ENCODE measurements around the gene GABRE.

Gene GABRE, protein sequence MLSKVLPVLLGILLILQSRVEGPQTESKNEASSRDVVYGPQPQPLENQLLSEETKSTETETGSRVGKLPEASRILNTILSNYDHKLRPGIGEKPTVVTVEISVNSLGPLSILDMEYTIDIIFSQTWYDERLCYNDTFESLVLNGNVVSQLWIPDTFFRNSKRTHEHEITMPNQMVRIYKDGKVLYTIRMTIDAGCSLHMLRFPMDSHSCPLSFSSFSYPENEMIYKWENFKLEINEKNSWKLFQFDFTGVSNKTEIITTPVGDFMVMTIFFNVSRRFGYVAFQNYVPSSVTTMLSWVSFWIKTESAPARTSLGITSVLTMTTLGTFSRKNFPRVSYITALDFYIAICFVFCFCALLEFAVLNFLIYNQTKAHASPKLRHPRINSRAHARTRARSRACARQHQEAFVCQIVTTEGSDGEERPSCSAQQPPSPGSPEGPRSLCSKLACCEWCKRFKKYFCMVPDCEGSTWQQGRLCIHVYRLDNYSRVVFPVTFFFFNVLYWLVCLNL
- 0 to 0.08 (median 0) reads per million in 4 donors for total RNA-seq

DNA sequence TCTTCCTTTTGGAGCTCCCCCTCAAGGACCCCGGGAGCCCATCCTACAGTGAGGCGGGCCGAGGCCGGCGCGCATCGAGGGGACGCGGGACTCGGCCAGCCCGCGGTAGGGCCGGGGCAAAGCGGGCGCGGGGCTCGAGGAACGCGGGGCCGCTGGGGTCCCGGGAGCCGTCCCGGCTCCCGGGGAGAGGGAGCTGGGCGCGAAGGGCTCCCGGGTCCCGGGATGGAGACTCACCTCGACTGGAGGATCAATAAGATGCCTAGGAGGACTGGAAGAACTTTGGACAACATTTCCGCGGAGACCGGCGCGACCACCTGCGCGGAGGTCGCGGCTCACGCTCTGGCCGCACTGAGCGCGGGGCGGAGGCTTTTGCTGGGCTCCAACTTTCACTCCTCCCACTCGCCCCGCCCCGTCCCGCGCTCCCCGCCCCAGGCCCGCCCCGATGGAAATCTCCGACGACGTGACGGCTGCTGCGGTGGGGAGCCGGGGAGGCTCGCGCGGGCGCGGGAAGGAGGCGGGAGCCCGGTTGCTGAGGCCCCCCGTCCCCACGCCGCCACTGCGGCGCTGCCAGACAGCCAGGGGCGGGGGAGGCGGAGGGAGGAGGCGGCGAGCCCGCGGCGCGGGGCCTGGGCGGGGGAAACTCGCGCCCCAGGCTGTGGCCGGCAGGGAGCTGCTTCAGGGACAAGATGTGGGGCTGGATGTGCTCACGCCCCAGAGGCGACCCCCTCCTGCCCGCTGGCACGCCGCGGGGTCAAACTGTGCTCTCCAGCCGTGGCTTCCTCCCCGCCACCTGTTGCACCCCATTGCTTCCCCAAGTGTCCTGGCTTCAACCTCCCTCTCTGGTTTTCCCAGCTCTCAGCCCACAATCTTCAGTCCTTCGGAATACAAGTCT, at the start of gene GABRE:
Gene GABRE, minus strand, starts transcription at position 341 of the 892 bp plus-strand sequence. Its CDS starts 51 bp downstream, at position 290.
- no peak for DNase-seq

DNA sequence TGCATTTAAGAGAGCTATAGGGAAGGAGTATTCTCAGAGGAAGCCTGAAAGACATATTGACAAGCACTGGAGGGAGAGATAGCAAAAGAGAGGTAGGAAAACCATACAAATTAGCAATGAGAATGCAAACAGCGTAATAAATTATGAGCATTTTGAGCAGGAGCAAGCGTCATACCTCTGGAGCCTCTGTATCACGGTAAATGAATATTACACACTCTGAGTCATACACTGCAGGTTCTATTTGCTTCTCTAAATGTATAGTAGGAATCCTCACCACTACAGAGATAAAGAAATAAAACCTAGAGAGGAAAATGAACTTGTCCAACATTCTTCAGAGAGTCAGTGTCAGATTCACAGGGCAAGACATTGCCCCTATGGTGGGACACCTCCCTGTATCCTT, 46.4 kb upstream of the GABRE start:
- no peak for DNase-seq

DNA sequence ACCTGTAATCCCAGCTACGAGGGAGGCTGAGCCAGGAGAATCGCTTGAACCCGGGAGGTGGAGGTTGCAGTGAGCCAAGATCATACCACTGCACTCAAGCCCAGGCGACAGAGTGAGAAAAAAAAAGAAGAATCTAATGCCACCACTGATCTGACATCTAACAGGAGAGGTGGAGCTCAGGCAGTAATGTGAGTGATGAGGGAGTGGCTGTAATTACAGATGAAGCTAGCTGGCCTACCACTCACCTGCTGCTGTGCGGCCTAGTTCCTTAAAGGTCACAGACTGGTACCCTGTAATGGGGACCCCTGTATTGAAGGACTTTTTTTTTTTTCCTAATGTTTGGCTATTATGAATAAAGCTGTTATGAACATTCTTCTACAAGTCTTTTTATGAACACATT, 25.3 kb upstream of the GABRE start:
- DNase-seq = no peak

DNA sequence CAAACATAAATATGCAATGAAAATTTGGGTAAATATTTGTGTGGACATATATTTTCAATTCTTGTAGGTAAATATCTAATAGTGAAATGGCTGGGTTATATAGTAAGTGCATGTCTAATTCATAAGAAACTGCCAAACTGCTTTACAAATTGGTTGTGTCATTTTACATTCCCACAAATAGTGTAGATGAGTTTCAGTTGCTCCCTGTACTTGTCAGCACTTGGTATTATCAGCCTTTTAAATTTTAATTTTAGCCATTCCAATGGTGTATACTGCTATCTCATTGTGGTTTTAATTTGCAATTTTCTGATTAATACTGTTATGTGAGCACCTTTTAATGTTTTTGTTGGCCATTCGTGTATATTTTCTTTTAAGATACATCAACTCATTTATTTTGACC, 23.1 kb upstream of the GABRE start:
- no peak for DNase-seq

DNA sequence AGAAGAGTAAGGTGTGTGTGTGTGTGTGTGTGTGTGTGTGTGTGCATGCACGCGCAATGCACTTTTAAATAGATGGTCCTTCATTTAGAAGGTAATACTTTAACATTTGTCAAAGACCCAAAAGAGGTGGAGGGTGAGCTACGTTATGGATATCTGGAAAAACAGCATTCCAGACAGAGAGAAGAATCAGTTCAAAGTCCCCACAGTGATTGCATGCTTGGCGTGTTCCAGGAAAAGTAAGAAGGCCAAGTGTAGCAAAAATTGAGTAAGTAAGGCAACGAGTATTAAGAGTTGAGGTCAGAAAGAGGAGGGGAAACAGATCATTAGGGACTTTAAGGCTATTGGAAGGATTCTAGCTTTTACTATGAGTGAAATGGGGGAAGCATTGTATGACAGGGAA, 21.9 kb upstream of the GABRE start:
- DNase-seq = no peak

DNA sequence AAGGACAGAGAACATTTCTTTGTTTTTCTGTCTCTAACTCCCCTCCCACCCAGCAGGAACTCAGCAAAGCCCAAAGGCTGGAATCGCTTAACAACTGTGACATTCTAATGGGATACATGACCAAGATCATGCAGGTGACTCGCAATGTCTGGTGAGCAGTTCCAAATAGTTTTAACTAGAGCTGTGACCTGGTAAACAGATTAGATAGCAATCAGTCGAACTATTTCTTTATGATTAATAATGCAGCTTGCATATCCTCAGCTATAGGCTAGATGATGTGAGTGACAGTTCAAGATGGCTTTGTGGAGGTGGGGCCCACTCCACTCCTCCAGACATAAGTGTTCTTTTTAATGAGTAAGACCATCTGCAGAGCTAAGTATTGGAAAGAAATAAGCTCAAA, 20.0 kb upstream of the GABRE start:
- no peak for DNase-seq

DNA sequence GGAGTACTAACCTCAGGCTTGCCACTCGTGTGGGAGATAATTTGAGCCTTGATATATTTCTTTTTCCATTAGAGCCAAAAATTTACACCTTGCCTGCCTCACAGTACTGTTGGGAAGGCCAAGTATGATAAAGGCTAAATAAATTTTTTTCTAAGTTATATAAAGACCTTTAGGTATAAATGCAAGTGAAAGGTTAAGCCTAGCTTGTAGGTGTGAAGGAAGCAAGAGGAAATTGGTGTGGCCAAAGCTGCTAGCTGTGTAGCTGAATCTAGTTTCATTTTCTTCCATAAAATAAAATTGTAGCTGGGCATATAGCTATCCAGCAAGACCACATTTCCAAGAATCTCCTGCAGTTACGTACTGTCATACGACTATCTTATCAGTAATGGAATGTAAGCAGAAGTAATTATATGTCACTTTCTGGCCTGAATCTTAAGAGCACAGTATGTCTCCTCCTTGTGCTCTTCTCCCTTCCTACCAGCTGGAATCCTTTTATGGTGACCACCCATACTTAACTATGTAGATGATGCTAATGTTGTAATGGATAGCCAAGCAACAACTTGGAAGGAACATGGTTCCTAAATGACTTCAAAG, 14.3 kb upstream of the GABRE start:
- DNase-seq = no peak

DNA sequence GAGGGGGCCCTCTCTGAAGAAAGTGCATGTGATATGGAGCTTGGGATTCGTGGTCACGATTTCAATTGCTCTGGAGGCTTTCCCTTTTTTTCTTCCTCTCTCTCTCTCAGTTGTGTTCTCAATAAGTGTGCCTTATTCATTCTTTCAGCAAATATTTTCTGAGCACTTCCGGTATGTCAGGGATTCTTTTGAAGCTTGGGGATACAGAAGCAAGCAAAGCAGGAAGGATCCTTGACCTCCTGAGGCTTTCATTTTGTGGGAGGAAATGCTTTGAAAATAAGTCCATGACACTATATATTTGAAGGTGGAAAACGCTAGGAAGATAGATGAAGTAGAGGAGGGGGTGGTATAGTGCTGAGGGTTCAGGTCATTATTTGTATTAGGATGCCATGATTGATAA, 12.6 kb upstream of the GABRE start:
- no peak for DNase-seq

DNA sequence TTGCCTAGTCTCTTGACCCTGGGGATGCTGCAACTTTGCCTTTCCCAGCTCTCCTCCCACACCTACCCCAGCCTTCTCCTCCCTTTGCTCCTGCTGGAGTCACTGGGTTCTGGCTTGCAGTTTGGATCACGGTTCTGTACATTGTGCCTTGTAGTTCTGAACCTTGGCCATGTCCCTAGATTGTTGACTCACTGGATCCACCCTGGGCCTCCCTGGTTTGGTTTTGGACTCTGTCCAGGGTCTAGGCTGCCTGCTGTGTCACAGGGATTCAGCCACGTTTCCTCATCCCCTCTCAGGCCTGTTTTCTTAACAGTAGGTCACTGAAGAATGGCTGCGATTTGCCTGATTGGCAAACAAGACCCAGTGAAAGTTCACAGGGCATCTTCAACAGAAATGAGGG, 11.5 kb upstream of the GABRE start:
- no peak for DNase-seq

DNA sequence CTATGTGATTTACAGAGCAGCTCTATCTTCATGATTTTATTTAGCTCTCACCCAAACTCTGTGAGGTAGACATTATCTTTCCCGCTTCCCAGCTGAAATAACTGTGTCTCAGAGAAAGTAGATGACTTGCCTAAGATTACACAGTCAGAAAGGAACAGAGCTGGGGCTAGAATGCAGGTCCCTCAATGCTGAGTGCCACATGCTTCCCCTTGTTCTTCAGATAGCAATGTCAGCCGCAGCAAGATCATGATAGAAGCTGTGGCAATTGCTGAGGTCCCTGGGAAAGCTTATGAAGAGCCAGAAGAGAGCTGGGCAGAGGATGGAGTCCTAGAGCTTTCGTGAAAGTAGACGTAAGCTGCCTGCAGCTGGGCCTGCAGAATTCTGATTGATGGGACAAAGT, 11.1 kb upstream of the GABRE start:
- DNase-seq = no peak

DNA sequence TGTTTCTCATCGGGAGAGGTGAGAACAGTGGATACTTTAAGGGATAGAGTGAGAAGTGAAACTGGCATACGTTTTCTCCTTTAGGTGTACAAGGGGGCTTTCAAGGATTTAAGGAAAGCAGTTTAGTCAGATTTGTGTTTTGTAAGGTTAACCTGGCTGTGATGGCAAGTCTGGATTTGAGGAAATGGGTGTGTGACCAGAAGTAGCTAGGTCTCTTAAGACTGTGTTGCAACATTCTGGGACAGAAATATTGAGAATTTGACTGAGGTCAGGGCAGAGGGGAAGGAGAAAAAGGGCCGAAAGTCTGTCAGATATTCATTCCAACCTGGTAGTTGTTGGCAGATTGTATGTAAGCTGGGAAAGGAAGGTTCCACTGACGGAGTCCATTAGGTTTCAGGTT, 10.4 kb upstream of the GABRE start:
- no peak for DNase-seq

DNA sequence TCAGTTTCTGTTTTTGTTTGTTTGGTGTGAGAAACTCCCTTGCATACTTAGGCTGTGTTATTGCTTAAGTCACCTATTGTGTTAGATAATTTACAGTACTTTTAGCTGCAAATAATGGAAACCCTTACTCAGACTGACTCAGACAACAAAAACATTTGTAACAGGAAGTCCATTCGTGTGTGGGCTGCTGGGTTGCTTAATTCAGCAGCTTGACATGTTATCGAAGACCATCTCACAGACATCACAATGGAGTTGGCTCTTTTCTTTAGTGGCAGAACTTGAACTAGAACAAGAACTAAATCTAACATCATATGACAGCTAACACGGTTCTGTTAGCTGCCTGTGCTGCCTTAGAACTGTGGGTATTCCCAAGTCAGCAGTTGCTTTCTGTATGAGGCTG, 9.9 kb upstream of the GABRE start:
- no peak for DNase-seq

DNA sequence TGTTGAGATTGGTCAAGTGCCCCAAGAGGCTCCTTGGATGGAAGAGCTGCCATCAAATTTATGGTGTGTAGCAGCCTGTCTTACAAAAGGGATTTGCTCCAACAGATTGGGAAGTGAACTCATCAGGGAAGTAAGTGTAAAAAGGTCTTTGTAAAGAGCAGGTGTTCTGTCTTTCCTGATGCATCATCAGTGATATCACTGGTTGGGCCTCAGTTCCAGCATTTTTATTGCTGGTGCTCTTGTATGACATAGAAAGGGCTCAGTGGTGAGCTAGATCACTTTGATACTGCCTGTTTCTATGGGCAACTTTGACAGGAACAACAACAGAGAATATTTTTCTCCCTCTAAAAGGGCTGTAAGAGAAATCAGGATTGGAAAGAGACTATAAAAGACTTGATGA, 8.7 kb upstream of the GABRE start:
- DNase-seq = no peak

DNA sequence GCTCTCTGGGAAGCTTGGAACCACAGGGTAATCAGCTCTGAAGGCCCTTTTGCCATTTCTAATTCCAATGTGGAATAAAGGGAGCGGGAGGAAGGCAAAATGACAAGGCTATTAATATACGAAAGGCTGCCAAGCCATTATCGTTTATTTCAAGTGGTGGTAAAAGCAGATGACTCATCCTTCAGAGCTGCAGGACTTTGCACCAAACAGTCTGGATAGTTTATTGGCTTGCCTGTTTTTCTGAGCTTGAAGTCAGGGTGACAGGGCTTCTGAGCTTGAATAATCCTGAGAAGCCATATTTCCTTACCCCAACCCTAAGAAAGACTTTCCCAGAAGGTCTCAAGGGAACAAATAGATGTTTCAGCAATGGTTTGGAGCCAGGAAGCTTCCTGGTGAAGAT, 7.7 kb upstream of the GABRE start:
- no peak for DNase-seq

DNA sequence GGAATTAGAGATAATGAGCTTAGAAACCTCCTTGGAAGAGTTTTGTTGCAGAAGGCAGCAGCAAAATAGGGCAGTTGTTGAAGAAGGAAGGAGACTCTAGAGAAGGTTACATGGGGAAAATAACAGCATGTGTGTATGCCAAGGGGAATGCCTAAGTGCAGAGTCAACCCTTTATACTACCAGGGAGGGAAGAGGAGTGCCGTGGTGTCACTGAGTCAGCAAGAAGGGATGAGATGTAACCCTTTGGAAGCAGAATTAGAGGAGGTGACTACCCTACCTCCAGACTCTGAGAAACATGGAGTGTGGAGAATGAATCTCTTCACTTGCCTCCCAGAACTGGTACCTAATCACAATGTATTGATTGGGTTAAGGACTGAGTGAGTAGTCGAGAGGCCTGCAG, 6.7 kb upstream of the GABRE start:
- no peak for DNase-seq

DNA sequence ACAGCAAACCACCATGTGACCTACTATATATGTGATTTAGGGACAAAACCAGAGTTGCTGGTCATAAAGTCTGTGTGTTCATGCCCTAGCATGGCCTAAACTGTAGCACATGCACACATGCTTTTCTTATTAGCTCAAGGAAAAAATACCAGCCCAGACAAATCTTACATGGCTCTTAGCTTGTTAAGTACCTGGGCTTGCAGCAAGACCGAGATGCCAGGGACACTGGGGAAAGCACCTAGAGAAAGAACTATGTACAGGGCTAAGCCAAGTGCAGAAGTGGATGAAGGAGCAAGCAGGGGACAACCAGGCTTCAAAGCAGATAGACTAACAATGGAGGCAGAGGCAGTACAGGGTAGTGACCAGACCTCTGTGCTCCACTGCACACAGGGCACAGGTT, 3.4 kb upstream of the GABRE start:
- no peak for DNase-seq

DNA sequence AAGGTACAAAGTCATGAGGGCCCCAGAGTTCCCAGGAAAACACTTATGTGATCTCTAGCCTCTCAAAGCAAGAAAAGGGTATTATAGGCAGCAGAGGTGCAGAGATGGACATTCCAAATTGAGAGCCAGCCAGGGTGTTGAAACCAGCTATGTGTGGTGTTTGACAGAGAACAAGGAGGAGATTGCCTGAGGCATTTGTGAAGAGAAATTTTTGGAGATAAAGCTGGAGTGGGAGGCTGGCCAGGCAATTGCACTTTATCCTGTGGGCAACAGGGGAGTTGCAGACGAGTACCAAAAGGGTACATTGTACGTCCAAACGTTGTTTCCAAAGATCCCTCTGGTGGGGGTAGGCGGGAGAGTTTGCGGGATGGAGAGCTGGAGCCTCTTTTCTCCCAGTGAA, 2.5 kb upstream of the GABRE start:
- no peak for DNase-seq

DNA sequence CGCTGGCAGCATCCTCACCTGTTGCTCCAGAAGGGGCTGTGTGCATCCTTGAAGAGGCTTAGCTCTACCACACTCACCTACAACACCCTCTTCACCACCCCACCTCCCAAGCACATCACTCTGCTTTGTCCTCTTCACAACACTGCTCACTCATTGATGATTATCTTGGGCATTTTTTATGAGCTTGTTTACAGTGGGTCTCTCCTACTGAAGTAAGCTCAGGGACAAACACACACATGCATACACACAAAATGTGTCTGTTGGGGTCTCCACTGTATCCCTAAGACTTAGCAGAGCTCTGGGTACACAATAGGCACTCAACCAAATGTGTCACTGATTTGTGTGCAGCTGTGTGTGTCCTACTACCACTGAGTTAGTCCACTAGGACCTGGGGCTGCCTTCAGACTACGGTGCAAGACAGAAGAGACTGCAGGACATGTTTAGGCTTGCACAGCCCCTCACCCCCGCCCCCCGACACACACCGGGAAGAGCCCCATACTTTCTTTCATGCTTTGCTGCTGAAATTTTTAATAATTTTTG, 1.3 kb upstream of the GABRE start:
- DNase-seq = no peak

DNA sequence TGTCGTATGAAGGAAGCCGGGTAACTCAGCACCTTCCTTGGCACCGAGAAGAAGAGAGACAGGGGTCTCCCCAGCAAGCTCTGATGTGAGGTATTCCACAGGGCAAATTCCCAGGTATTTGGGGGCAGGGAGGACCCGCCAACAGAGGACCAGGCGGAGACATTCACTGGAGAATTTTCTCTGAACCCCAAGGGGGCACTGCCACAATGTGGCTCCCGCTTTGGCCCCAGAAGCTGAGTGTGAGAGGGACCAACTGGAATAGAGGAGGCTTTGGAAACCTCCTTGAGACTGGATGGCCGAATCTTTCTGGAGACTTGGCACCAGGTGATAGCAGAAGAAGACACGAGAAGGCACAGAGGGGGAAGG, 735 bp upstream of the GABRE start:
- DNase-seq = no peak

DNA sequence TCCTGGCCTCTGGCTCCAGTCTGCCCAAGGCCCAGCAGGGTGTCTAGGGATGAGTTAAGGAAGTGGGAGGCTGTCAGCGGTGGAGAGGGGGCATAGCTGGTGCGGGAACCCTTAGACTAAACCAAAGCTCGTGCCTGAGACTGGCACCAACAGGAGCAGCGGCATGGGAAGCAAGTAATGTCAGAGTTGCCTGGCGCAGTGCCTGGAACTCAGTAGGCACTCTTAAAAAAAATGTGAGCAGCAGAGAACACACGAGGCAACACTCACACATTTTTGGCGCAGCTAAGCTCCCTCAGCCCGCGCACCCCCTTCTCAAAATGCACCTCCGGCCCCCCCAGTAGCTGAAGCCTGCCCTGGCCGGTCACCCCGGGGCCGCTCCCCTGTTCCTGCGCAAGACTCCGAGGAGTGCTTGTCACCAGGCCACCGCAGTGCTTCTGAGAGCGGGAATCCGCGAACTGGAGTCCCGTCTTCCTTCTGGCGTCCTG, 583 bp downstream of the GABRE start:
- no peak for DNase-seq

DNA sequence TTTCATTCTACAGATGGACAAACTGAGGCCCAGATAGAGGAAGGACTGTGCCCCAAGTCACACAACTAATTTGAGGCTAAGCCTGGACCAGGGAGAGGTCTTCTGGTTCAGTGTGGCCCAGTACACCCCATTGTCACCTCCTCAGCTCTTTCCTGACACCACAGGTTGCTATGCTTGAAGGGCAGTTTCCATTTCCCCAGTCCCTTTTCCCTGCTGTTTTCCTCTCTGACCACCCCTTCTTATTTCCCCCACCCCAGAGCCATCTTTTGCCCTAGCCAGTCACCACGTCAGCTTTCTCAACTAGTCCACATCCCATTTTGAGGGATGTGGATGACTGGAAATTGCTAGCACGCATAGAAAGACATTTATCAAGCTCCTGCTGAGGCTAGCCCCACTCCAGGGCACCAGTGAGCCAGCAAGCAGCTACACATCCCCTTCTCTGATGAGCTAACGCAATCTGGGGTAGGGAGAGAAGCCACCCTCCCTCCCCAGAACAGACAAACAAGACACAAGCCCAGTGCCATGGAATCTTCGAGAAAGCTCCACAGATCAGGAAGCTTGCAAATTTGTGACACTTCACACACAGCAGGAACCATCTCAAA, 1.3 kb downstream of the GABRE start:
- no peak for DNase-seq

DNA sequence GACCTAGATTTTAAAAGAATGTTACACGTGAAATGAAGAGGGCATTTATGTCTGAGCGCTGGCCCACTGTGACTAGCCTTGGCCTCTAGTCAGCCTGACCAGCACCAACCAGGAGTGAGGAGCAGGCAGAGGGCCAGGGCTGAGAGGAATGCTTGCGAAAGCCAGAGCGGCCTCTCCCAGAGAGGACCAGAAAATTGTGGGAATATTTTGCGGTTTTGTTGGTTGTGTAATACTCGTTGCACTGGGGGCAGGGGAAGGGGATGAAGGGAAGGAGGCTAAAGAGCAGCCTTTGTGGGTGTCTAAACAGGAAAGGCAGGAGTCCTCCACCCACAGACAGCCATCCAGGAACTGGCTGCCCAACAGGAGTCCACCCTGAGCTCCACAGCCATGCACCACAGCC, 3.8 kb downstream of the GABRE start:
- no peak for DNase-seq

DNA sequence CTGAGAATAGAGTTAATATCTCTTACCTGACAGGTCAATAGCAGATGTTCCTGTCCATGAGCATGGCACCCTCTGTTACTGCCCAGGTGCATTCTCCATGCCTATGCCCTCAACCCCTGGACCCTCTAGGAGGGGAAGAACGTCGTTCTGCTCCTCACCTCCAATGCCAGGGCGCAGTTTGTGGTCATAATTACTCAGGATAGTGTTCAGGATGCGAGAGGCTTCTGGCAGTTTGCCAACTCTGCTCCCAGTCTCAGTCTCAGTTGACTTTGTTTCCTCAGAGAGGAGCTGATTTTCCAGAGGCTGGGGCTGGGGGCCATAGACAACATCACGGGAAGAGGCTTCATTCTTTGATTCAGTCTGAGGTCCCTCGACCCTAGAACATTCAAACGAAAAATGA, 4.4 kb downstream of the GABRE start:
- no peak for DNase-seq
